Loucy (cell line): ENCODE results near the gene ATXN2L.

ENCODE experiments used
- EZH2phosphoT487 ChIP-seq: fragments of 200-600 bp; IDR thresholded peaks from 2 replicates; pipeline ENCODE4 v1.6.1; 2018; ENCODE audit warnings: antibody characterized with exemption, mild to moderate bottlenecking, moderate library complexity, borderline replicate concordance
- TF ChIP-seq, protein P1 (sequence below): fragments of 200-600 bp; sonication (generic); conservative IDR thresholded peaks from 2 replicates; pipeline ENCODE4 v1.5.1; 2014; ENCODE audit warnings: mild to moderate bottlenecking, antibody characterized with exemption, low read length

GRCh38 chr16:28865722-28866453 lies 43.1 kb downstream of the ATXN2L start:
- TF ChIP-seq, protein P1, sequence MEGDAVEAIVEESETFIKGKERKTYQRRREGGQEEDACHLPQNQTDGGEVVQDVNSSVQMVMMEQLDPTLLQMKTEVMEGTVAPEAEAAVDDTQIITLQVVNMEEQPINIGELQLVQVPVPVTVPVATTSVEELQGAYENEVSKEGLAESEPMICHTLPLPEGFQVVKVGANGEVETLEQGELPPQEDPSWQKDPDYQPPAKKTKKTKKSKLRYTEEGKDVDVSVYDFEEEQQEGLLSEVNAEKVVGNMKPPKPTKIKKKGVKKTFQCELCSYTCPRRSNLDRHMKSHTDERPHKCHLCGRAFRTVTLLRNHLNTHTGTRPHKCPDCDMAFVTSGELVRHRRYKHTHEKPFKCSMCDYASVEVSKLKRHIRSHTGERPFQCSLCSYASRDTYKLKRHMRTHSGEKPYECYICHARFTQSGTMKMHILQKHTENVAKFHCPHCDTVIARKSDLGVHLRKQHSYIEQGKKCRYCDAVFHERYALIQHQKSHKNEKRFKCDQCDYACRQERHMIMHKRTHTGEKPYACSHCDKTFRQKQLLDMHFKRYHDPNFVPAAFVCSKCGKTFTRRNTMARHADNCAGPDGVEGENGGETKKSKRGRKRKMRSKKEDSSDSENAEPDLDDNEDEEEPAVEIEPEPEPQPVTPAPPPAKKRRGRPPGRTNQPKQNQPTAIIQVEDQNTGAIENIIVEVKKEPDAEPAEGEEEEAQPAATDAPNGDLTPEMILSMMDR = no peak
- no peak for TF ChIP-seq EZH2phosphoT487
